Activated CD4-positive, alpha-beta T cell treated with anti-CD3 and anti-CD28 coated beads, Interleukin-2, Interleukin-6, amounts not matched to agents 100 ng/mL and 50 ng/mL, durations not matched to agents 16 hours and 8 hours (primary cell): ENCODE measurements around the gene DIPK1C.

ENCODE experiments used
- DNase-seq: peaks from one replicate; pipeline ENCODE4 v3.0.0-alpha.2; 2020

The DIPK1C gene

GRCh38 chr18:74447404-74448152 lies 9.5 kb downstream of the DIPK1C start:
- no peak for DNase-seq

DNA sequence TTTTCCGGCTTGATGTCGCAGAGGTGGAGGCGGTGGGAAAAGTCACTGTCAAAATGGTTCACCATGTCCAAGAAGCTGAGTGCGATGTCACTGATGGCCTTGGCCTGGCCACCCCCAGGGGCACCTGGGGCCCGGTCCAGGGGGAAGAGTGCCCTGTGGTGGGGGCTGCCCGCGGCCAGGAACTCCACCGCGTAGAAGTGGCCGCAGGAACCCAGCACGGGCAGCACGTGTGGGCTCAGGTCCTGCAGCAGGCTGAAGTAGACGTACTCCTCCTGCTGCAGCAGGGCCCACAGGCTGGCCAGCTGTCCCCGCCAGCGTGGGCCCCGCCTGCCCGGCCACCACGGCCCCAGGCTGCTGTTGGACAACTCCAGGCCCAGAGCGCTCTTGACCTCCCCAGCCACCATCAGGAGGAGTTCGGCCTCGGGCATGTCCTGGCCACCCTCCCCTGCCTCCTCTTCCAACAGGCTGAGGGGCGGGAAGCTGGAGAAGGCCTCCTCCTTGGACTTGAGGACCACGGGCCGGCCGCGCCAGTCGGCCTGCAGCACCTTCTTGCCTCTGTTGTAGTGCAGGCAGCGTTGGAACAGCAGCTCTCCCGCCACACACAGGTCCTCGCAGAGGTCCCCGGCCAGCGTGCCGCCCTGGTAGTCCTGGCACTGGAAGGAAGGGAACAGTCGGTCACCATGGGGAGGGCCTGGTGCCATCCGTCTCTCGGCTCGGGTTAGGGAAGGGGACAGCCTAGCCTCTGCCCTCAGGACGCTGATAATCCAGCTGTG lies 10.3 kb downstream of the DIPK1C start:
- no peak for DNase-seq

DNA sequence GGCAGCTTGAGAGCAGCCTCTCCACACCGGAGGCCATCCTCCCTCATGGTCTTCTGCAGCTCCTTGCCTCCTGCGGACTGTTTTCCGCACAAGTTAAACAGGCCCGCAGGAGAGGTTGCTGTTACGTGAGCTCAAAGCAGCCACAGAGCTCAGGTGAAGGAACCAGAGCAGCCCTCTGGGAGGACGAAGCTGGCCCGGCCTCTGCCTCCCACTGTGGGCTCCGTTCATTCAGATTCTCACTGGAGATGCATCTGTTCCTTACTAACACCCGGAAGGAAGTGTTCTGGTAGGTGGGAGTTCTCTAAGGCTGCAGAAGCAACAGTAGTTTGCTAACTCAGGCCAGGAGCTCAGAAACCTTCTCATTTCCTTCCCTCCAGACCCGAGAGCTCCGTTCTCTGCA lies 10.9 kb downstream of the DIPK1C start:
- no peak for DNase-seq

GRCh38 chr18:74445585-74445984 lies 11.5 kb downstream of the DIPK1C start:
- no peak for DNase-seq

DNA sequence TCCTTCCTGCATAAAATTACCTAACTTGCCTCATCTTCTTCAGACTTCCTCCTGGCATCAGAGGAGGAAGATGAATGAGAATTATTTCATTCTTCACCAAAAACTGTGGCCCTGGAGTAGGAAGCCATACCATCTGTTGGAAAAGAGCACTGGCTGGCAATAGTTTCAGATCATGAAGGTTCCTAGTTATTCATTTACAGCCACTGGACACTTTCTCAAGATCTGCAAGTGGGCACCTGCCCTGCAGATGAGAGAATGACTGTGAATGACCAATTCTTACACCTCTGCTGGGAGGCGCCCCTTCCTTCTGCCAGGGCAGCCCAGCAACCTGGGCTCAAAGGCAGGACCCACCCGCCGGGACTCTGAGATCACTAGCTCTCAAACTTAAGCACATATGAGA lies 13.0 kb downstream of the DIPK1C start:
- no peak for DNase-seq

GRCh38 chr18:74440808-74441427 lies 16.2 kb downstream of the DIPK1C start:
- no peak for DNase-seq

DNA sequence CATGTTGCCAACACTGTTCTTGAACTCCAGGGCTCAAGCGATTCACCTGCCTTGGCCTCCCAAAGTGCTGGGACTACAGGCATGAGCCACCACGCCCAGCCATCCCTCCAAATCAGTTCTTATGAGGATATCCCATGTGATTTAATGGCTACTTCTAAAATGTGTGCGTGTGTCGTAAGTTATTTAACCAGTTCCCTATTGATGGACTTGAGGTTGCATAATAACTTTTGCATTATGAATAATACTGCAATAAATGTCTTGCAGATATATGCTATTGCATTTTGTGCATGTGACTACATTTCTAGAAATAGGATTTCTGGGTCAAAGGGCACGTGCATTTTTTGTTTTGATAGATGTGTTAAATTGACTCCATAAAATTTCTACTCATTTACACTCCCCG lies 19.0 kb downstream of the DIPK1C start:
- DNase-seq, result no peak

DNA sequence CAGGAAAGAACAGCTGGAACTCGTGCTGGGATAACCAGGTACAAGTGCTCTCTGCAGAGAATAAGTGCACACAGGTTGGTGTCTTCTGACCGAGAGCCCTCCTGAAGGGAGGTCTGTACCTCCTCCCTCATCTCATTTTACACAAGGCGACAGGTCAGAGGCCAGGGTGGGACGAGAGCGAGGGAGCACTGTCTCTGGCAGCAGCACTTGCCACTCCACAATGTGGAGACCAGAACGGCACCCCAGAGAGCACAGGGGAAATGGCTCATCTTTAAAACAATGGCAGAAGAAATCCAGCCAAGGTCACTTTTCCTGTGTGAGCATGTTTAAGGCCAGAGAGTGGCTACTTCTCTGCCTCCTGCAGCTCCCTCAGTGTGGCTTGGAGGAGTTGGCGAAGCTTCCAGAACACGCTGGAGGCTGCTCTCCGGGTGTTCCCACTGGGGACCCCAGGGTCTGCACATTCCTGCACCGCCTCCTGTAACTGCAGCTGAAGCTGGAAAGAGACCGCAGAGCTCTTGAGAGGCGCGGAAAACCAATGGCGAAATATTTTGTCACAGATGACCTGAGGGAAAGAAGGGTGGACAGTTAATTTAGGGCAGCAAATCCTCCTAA lies 20.8 kb downstream of the DIPK1C start:
- no peak for DNase-seq

DNA sequence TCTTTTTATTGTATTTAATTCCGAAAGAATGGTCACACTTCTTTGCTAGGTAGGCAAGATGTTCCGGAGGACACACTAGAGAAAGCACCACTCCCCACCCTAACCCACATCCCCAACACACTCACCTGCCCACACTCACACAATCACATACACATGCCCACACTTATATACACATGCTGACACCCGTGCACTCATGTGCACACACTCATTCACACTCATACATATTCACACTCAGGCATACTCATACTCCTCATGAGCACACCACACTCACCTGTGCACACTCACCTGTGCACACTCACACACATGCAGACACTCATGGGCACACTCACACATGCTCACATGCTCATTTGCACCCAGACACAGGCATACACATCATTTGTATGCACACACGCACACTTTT lies 21.4 kb downstream of the DIPK1C start:
- DNase-seq, result no peak

- no peak for DNase-seq
These were observed 22.6 kb downstream of the DIPK1C start for GRCh38 chr18:74434466-74434865.

DNA sequence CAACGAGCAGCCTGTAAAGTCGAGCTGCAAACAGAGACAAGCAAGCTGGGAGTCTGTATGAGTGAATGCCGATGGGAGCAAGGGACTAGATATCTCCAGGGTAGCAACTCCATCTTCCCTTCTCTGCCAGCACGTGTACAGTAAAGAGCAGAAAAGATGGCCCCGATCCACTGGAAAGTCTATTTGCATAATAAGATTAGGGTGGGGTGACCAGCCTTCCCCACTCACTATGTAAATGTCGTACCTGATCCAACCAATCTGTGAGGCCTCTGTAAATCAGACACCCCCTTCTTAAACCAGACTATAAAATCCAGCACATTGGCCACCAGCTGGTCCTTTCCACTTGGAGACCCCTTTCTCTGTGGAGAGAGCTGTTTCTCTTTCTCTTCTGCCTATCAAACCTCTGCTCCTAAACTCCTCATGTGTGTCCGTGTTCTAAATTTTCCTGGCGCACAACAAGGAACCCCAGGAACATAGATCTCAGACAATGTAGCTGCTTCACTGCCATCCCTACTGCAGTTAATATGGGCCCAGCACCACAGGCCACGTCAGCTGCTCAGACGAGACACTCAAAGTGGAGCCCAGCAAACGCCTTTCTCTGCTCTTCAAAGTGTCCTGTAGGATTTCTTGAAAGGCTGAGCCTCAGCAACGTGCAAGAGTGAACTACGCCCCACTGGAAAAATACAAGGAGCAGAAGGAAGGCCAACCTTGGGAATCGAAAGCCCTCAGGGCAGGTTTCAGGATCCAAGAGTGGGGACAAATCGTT lies 26.1 kb downstream of the DIPK1C start:
- no peak for DNase-seq

GRCh38 chr18:74430231-74430630 lies 26.9 kb downstream of the DIPK1C start:
- DNase-seq, result no peak

GRCh38 chr18:74429096-74429495 lies 28.0 kb downstream of the DIPK1C start:
- DNase-seq, result no peak

- DNase-seq, result no peak
These were observed 29.5 kb downstream of the DIPK1C start for GRCh38 chr18:74427442-74428112.

DNA sequence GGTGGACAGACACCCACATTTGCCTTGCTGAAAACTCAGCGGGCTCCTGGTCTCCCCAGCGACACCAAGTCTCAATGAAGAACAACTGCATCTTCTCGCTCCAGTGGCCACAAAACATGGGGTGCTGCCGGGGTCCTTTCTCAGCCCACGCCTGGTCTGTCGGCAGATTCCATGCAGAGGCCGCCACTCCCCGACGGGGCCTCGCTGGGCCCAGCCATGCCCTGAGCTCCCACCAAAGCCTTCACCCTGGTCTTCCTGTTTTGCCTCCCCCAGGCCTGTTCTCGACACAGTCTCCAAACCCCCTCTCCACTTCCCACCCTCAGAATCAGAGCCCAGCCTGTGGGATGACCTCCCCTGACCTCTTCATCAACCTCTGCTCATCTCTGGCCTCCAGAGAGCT lies 31.2 kb downstream of the DIPK1C start:
- no peak for DNase-seq

GRCh38 chr18:74425161-74425560 lies 31.9 kb downstream of the DIPK1C start:
- DNase-seq, result no peak

DNA sequence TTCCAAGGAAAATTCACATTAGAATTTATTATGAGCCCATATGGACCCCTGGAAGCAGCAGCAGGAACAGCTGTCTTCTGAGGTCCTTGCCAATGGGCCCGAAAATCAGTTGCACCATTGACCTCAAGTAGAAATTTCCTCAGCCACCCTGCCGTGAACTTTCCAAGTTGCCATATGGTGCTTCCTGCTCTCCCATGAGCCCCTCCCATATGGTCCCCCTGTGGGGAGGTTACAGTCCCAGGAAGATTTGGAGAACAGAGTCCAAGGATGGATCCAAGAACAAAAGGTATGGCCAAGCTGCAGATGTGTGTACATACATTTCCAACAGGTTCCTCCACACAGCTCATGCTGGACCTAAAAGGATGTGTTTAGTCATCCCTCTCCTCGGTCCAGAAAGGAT lies 34.6 kb downstream of the DIPK1C start:
- DNase-seq, result no peak

GRCh38 chr18:74420926-74421325 lies 36.2 kb downstream of the DIPK1C start:
- DNase-seq, result no peak

GRCh38 chr18:74420481-74420880 lies 36.6 kb downstream of the DIPK1C start:
- DNase-seq, result no peak

- no peak for DNase-seq
These were observed 37.3 kb downstream of the DIPK1C start for GRCh38 chr18:74419761-74420160.

DNA sequence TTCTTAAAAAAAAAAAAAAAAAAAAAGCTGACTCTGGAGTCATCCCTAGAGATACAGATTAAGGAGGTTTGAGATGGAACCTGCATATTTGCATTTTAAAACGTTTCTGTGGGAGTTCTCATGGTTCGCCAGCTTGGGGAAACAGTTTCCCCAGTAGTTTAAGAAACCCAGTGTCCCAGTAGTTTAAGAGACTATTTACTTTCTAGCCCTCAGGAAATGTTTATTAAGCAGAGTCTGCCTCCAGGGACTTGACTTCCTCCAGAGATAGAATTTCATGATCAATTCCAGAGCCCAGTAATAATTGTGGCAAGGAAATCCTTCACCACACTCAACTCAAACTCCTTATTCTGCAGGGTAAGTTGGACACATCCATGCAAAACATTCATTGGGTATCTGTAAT lies 39.1 kb downstream of the DIPK1C start:
- no peak for DNase-seq

GRCh38 chr18:74416124-74416523 lies 41.0 kb downstream of the DIPK1C start:
- no peak for DNase-seq
